ENCODE results near the gene DPYSL5. TPM values are rescaled to one million over a fixed set of nuclear protein-coding genes. Genes with fewer than 3 reads are reported as not detected.

Gene DPYSL5
- total RNA-seq, 1 experiment from 2014 or later, result not detected

GRCh38 chr2:26853751-26854150 is 5.8 kb downstream of the DPYSL5 start:
- Histone ChIP-seq H3K4me3 (ENCODE audit: low read length) (no peak overlapping the region), H3K9me2 (replicated peaks; ENCODE audit: low read length) (no peaks in the 10 kb centered on the region), H3K9me3 (ENCODE audit: low read length) (no peaks in the 10 kb centered on the region), H3K79me2 (ENCODE audit: low read length) (no peaks in the 10 kb centered on the region), H3K4me1 (ENCODE audit: insufficient read depth, low read length) (0 out of 2 replicates have a peak, but pooled peaks cover 3% of the 10 kb centered on the region), H3K36me3 (ENCODE audit: low read depth, low read length) (no peaks in the 10 kb centered on the region), H4K20me1 (ENCODE audit: low read length) (no peaks in the 10 kb centered on the region), H3K9ac (ENCODE audit: low read length) (no peak overlapping the region), H3K27ac (ENCODE audit: low read length) (no peak overlapping the region), H3F3A (ENCODE audit: low read length, unreplicated experiment) (no peaks in the 10 kb centered on the region), H2AFZ (ENCODE audit: low read length) (no peak overlapping the region), H3K4me2 (ENCODE audit: low read length) (no peak overlapping the region), H3K27me3 (ENCODE audit: low read length) (peaks cover 79% of the 10 kb centered on the region)
- ATAC-seq (no peak), DNase-seq (no peak)
- intact Hi-C loops (cut with micrococcal nuclease), result no loop called here
- ChIA-PET CTCF (interaction anchor here (0.6 kb wide), 1 partner anchor 246 kb away, joined by 4 read pairs; no protein-coding TSS in a partner anchor), POLR2A (ENCODE audit: unreplicated experiment) (interaction anchor here (0.6 kb wide), 1 partner anchor 31 kb away, joined by 4 read pairs; no protein-coding TSS in a partner anchor)
- BruUV-seq (replicated peaks), result no TSS peak
- TF ChIP-seq EZH2 (IDR thresholded peaks at IDR 0.05; ENCODE audit: low read length, unreplicated experiment) (no peak), EZH2phosphoT487 (IDR thresholded peaks at IDR 0.05; ENCODE audit: borderline replicate concordance, low read length) (no peak)

- intact Hi-C loops (cut with micrococcal nuclease), result no loop called here
- no peaks in the 10 kb centered on the region for H3F3A ChIP-seq (ENCODE audit: low read length, unreplicated experiment)
- H3K4me3 ChIP-seq (ENCODE audit: low read length), result no peak overlapping the region
- H2AFZ ChIP-seq (ENCODE audit: low read length), result no peak overlapping the region
- TF ChIP-seq EZH2phosphoT487 (IDR thresholded peaks at IDR 0.05; ENCODE audit: borderline replicate concordance, low read length), result no peak
- TF ChIP-seq EZH2 (IDR thresholded peaks at IDR 0.05; ENCODE audit: low read length, unreplicated experiment), result no peak
- no peak for TF ChIP-seq CTCF (conservative IDR thresholded peaks at IDR 0.05; ENCODE audit: low read depth, low read length)
- ChIA-PET POLR2A (ENCODE audit: unreplicated experiment) (no interaction called here), CTCF (interaction anchor here (0.6 kb wide), 1 partner anchor 11 kb away, joined by 14 read pairs; no protein-coding TSS in a partner anchor)
- no peaks in the 10 kb centered on the region for H3K4me1 ChIP-seq (ENCODE audit: insufficient read depth, low read length)
- no peaks in the 10 kb centered on the region for H3K9me3 ChIP-seq (ENCODE audit: low read length)
- H3K36me3 ChIP-seq (ENCODE audit: low read depth, low read length), result no peaks in the 10 kb centered on the region
- H3K4me2 ChIP-seq (ENCODE audit: low read length), result no peak overlapping the region
- no peaks in the 10 kb centered on the region for H4K20me1 ChIP-seq (ENCODE audit: low read length)
- DNase-seq (no peak), ATAC-seq (no peak)
- BruUV-seq (replicated peaks), result no TSS peak
- no peak overlapping the region for H3K27ac ChIP-seq (ENCODE audit: low read length)
- H3K9ac ChIP-seq (ENCODE audit: low read length), result no peak overlapping the region
- no peaks in the 10 kb centered on the region for H3K79me2 ChIP-seq (ENCODE audit: low read length)
- peaks cover 79% of the 10 kb centered on the region for H3K27me3 ChIP-seq (ENCODE audit: low read length)
- no peaks in the 10 kb centered on the region for H3K9me2 ChIP-seq (replicated peaks; ENCODE audit: low read length)
Observed at GRCh38 chr2:26854283-26854827, 6.4 kb downstream of the DPYSL5 start.

- ChIA-PET POLR2A (ENCODE audit: unreplicated experiment) (no interaction called here), CTCF (no interaction called here)
- no peak for TF ChIP-seq EZH2 (IDR thresholded peaks at IDR 0.05; ENCODE audit: low read length, unreplicated experiment)
- TF ChIP-seq EZH2phosphoT487 (IDR thresholded peaks at IDR 0.05; ENCODE audit: borderline replicate concordance, low read length), result no peak
- no peak for TF ChIP-seq CTCF (conservative IDR thresholded peaks at IDR 0.05; ENCODE audit: low read depth, low read length)
- Histone ChIP-seq H3K9me3 (ENCODE audit: low read length) (no peaks in the 10 kb centered on the region), H3K4me2 (ENCODE audit: low read length) (no peak overlapping the region), H3K27me3 (ENCODE audit: low read length) (peaks cover 79% of the 10 kb centered on the region), H3K27ac (ENCODE audit: low read length) (no peak overlapping the region), H3K79me2 (ENCODE audit: low read length) (no peaks in the 10 kb centered on the region), H3K9ac (ENCODE audit: low read length) (no peak overlapping the region), H3K4me1 (ENCODE audit: insufficient read depth, low read length) (no peaks in the 10 kb centered on the region), H3K36me3 (ENCODE audit: low read depth, low read length) (no peaks in the 10 kb centered on the region), H2AFZ (ENCODE audit: low read length) (no peak overlapping the region), H3F3A (ENCODE audit: low read length, unreplicated experiment) (no peaks in the 10 kb centered on the region), H4K20me1 (ENCODE audit: low read length) (no peaks in the 10 kb centered on the region), H3K4me3 (ENCODE audit: low read length) (no peak overlapping the region), H3K9me2 (replicated peaks; ENCODE audit: low read length) (no peaks in the 10 kb centered on the region)
- intact Hi-C loops (cut with micrococcal nuclease), result no loop called here
- no peak for ATAC-seq
- no peak for DNase-seq
- no TSS peak for BruUV-seq (replicated peaks)
Observed at GRCh38 chr2:26855466-26855865, 7.5 kb downstream of the DPYSL5 start.
